Measurements from ENCODE around the gene CYP39A1.

CYP39A1 gene

DNA sequence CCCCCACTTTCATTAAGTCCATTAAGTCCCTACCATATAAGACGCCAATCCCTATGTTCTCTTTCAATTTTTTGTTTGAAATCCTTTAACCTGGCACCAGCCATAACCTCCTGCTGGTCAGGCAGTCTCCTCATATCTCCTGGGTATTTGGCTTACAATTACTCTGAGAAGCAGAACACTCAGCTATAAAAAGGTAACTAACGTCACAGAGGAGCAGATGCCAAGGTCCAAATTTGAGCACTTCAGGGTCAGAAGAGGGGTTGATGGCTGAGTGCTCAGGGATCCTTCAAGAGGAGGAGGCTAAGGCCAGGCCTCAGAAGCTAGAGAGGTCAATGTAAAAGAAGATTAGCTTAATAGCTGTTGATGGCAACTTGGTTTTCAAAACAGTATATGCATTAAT, 139.1 kb downstream of the CYP39A1 start:
- no peak for DNase-seq (ENCODE audit: low read depth, low spot score)

- no peak for DNase-seq (ENCODE audit: low read depth, low spot score)
Observed at GRCh38 chr6:46511320-46511719, 141.3 kb downstream of the CYP39A1 start.

- peak; percentile 69 for DNase-seq (ENCODE audit: low read depth, low spot score)
Observed at GRCh38 chr6:46510651-46511050, 142.0 kb downstream of the CYP39A1 start.

- DNase-seq (ENCODE audit: low read depth, low spot score): no peak
Observed at GRCh38 chr6:46509981-46510510, 142.6 kb downstream of the CYP39A1 start.

DNA sequence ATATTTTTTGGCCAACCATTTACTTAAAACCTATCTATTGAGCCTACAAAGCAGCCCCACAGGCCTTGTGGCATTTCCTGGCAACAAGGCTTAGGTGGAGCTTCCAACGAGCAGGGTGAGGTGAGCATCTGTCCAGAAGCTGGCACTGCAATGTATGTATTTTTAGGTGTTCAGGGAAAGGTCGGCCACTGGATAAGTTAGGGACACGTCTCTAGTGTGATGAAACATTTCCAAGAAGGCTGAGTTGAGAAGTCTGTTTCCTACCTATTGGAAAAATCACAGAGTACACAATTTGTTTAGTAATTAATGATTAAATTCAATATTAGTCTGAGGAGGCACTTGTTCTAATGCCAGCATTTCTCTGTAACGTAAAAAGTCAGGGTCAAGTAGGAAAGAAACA, 143.6 kb downstream of the CYP39A1 start:
- no peak for DNase-seq (ENCODE audit: low read depth, low spot score)

DNA sequence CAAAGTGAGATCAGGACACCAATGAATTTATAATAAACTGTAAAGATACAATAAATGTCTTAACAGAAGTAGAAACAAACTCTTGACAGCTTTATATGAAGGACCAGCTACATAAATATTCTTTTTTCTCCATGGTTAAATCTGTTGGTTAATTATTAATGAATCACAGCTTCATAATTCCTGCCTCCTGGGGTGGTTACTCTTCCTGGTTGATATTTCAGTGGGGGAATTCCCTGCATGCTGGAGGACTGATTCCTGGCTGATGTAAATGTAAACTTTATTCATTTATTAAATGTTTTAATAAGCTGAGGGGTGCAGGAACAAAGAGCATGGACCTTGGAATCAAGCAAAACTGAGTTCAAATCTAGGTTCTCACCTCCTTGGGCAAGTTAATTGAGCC, 145.2 kb downstream of the CYP39A1 start:
- DNase-seq (ENCODE audit: low read depth, low spot score): no peak

GRCh38 chr6:46505693-46506512, 146.7 kb downstream of the CYP39A1 start:
- no peak for DNase-seq (ENCODE audit: low read depth, low spot score)

DNA sequence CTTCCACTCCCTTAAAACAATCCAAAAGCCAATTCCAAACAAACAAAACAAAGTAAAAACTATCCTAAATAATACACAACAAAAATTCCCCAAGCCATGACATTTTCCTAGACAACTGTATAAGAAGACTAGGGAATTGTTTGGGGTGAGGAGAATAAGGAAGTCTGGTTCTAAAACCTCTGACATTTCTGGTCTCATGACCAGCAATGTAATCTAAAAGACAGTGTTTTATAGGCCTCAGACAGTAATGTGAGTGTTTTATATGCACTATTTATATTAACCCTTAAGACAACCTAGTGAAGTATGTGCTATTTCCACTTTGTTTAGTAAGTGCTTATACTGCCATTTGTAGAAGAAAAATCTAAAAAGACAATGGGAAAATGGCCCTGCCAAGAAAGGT, 148.4 kb downstream of the CYP39A1 start:
- no peak for DNase-seq (ENCODE audit: low read depth, low spot score)

DNA sequence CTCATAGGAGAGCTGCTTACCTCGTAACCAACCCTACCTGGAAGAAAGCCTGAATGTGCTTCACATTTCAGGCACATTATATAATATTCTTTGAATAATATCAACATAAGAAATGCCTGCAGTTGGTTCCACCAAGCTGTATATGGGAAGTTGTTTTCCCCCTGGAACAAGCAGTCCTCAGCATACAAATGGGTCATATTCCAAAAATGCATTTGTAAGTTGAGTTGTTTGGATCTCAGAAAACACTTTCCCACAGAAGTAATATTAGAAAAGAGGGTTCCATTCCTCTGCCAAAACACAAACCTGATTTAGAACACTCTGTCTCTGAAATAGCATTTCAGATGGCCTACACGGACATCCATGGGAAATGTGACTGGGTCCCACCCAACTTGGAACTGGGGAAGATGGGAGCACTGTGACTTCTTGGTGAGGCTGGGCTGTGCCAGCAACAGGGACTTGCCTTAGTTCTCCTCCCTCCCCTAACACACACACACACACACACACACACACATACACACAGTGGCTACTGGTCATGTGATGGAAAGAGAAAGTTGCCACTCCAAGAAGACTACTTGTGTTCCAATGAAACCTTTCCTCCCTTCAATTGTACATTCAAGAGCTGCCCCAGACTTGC, 150.0 kb downstream of the CYP39A1 start:
- no peak for DNase-seq (ENCODE audit: low read depth, low spot score)

DNA sequence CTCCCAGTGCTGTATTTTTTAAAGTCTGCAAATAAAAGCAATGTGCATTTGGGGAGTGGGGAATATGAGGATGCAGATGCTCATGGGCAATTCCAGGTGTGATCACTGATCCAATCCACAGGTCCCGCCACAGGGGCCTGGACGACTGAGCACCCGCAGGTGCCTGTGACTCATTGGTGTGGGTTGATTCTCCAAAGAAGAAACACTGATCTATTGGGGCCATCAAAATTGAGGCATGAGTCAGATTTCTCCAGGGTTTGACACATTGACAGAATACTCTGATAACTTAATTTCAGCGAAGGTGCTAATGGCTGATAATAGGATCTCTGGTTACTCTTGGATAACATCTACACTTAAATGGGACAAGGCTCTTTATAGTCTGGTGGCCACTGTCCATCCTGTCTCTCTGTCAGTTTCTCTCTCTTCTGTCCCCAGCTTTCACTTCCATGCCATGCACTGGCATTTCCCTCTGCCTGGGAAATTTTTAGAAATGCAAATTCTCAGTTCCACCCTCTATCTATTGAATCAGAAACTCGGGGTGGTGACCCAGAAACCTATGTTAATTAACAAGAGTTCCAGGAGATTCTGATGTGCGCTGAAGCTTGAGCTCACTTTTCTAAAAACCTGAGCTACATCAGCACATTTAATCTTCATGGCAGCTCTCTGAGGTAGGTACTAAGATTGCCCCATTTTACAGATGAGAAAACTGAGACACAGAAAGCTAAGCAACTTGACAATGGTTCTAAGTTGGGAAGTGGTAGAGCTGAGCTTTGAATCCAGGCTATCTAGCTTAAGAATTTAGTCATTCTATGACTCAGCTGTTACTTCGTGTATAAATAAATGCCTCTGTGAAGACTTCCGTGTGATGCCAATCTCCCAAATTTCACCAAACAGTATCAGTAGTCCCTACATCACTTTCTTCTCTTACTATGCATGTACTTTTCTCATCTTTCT, 151.2 kb downstream of the CYP39A1 start:
- DNase-seq (ENCODE audit: low read depth, low spot score): no peak

DNA sequence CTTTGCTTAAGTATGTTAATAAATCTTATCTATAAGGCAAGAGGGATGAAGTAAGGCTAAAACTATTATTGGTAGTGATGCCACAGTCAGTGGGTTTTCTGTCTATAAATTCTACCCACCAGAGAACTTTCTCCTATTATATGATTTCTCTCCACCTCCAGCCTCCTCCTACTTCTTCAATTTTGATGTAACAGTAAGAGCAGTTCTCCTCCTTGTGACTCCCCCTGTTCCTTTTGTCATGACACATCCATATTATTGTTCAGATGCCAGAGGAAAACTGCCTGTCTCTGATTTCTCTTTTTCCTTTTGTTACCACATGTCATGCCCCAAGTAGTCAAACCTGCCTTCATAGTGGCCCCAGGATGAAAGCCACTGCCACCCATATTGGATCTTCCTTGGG, 152.2 kb downstream of the CYP39A1 start:
- no peak for DNase-seq (ENCODE audit: low read depth, low spot score)
